SK-N-SH treated with all-trans-retinoic acid at 6 μM for 48 hours (cell line): Measurements from ENCODE around the gene KIF18B.

Experiments
- ATAC-seq: fragments of 200-7000 bp; cut with Tn5 transposase; 3 replicates; pipeline ENCODE4 v1.9.1; 2020; ENCODE audit warnings: mild to moderate bottlenecking, moderate library complexity
- ARNTL ChIP-seq: fragments of 450-650 bp; formaldehyde crosslinking; IDR thresholded peaks from 2 replicates; pipeline ENCODE4 v1.5.0; 2020; ENCODE audit warnings: low read depth, mild to moderate bottlenecking, moderate library complexity, borderline replicate concordance
- BACH2 ChIP-seq: fragments of 250-450 bp; sonication (Bioruptor Pico); IDR thresholded peaks from 2 replicates; pipeline ENCODE4 v1.9.0; 2021; ENCODE audit warnings: mild to moderate bottlenecking, borderline replicate concordance
- CREB5 ChIP-seq: fragments of 250-450 bp; sonication (Bioruptor Pico); IDR thresholded peaks from 2 replicates; pipeline ENCODE4 v1.5.1; 2020; ENCODE audit warnings: low read depth, mild to moderate bottlenecking, moderate library complexity
- CSDC2 ChIP-seq: fragments of 250-450 bp; sonication (Bioruptor Pico); IDR thresholded peaks from 2 replicates; pipeline ENCODE4 v1.5.0; 2020; ENCODE audit warnings: mild to moderate bottlenecking, moderate library complexity
- CSRNP3 ChIP-seq: fragments of 250-450 bp; sonication (Bioruptor Pico); IDR thresholded peaks from 2 replicates; pipeline ENCODE4 v1.5.1; 2021; ENCODE audit warnings: mild to moderate bottlenecking, moderate library complexity
- ESRRG ChIP-seq: fragments of 250-450 bp; sonication (Bioruptor Pico); IDR thresholded peaks from 2 replicates; pipeline ENCODE4 v1.6.1; 2021; ENCODE audit warnings: mild to moderate bottlenecking
- GLIS3 ChIP-seq: fragments of 250-450 bp; sonication (Bioruptor Pico); IDR thresholded peaks from 2 replicates; pipeline ENCODE4 v1.5.0; 2020; ENCODE audit warnings: mild to moderate bottlenecking, moderate library complexity
- ISL1 ChIP-seq: fragments of 250-450 bp; sonication (Bioruptor Pico); IDR thresholded peaks from 2 replicates; pipeline ENCODE4 v2.1.2; 2022; ENCODE audit warnings: mild to moderate bottlenecking, moderate library complexity
- OSR1 ChIP-seq: fragments of 250-450 bp; sonication (Bioruptor Pico); IDR thresholded peaks from 2 replicates; pipeline ENCODE4 v1.8.0; 2022; ENCODE audit warnings: moderate library complexity, mild to moderate bottlenecking, inconsistent platforms
- PATZ1 ChIP-seq: fragments of 250-450 bp; sonication (Bioruptor Pico); IDR thresholded peaks from 2 replicates; pipeline ENCODE4 v1.8.0; 2020; ENCODE audit warnings: mild to moderate bottlenecking, moderate library complexity, borderline replicate concordance
- PPARA ChIP-seq: fragments of 250-450 bp; sonication (Bioruptor Pico); IDR thresholded peaks from 2 replicates; pipeline ENCODE4 v1.5.0; 2020; ENCODE audit warnings: mild to moderate bottlenecking, borderline replicate concordance
- RARB ChIP-seq: fragments of 250-450 bp; sonication (Bioruptor Pico); IDR thresholded peaks from 2 replicates; pipeline ENCODE4 v1.8.0; 2021; ENCODE audit warnings: mild to moderate bottlenecking, moderate library complexity
- SNAI2 ChIP-seq: fragments of 250-450 bp; sonication (Bioruptor Pico); IDR thresholded peaks from 2 replicates; pipeline ENCODE4 v1.5.0; 2020; ENCODE audit warnings: mild to moderate bottlenecking, moderate library complexity
- TCF4 ChIP-seq: fragments of 250-450 bp; sonication (Bioruptor Pico); IDR thresholded peaks from 2 replicates; pipeline ENCODE4 v1.8.0; 2021; ENCODE audit warnings: mild to moderate bottlenecking, moderate library complexity, borderline replicate concordance
- TOX ChIP-seq: fragments of 250-450 bp; sonication (Bioruptor Pico); IDR thresholded peaks from 2 replicates; pipeline ENCODE4 v1.8.0; 2021; ENCODE audit warnings: mild to moderate bottlenecking, moderate library complexity, borderline replicate concordance
- ZC3H10 ChIP-seq: fragments of 250-450 bp; sonication (Bioruptor Pico); IDR thresholded peaks from 2 replicates; pipeline ENCODE4 v1.5.1; 2021; ENCODE audit warnings: mild to moderate bottlenecking, moderate library complexity
- ZFP30 ChIP-seq: fragments of 450-650 bp; formaldehyde crosslinking; IDR thresholded peaks from 2 replicates; pipeline ENCODE4 v1.5.0; 2022; ENCODE audit warnings: mild to moderate bottlenecking, moderate library complexity
- ZNF565 ChIP-seq: fragments of 450-650 bp; formaldehyde crosslinking; conservative IDR thresholded peaks from 2 replicates; pipeline ENCODE4 v1.5.0; 2020; ENCODE audit warnings: low read depth, mild to moderate bottlenecking, moderate library complexity
- ZNF70 ChIP-seq: fragments of 450-650 bp; formaldehyde crosslinking; IDR thresholded peaks from 2 replicates; pipeline ENCODE4 v1.5.0; 2020; ENCODE audit warnings: mild to moderate bottlenecking, moderate library complexity
- ZNF8 ChIP-seq: fragments of 450-650 bp; formaldehyde crosslinking; IDR thresholded peaks from 2 replicates; pipeline ENCODE4 v1.5.0; 2020; ENCODE audit warnings: mild to moderate bottlenecking, moderate library complexity
- TF ChIP-seq, protein P1 (sequence below): fragments of 250-450 bp; sonication (Bioruptor Pico); IDR thresholded peaks from 2 replicates; pipeline ENCODE4 v1.8.0; 2021; ENCODE audit warnings: low read depth, mild to moderate bottlenecking, moderate library complexity, borderline replicate concordance
- TF ChIP-seq, protein P2 (sequence below): fragments of 250-450 bp; sonication (Bioruptor Pico); IDR thresholded peaks from 2 replicates; pipeline ENCODE4 v1.5.0; 2020; ENCODE audit warnings: mild to moderate bottlenecking, moderate library complexity

KIF18B gene

GRCh38 chr17:44881145-44881544 lies 66.4 kb downstream of the KIF18B start:
- ATAC-seq, result no peak
- TF ChIP-seq CREB5 (CRISPR knock-in tag) (no peak), RARB (CRISPR knock-in tag) (no peak), TOX (CRISPR knock-in tag) (no peak), PPARA (CRISPR knock-in tag) (no peak), CSDC2 (CRISPR knock-in tag) (no peak), ZNF8 (no peak), GLIS3 (no peak), SNAI2 (CRISPR knock-in tag) (no peak), ZFP30 (CRISPR knock-in tag) (no peak), ESRRG (CRISPR knock-in tag) (no peak), TCF4 (CRISPR knock-in tag) (no peak), ARNTL (CRISPR knock-in tag) (no peak)
- TF ChIP-seq, protein P1, sequence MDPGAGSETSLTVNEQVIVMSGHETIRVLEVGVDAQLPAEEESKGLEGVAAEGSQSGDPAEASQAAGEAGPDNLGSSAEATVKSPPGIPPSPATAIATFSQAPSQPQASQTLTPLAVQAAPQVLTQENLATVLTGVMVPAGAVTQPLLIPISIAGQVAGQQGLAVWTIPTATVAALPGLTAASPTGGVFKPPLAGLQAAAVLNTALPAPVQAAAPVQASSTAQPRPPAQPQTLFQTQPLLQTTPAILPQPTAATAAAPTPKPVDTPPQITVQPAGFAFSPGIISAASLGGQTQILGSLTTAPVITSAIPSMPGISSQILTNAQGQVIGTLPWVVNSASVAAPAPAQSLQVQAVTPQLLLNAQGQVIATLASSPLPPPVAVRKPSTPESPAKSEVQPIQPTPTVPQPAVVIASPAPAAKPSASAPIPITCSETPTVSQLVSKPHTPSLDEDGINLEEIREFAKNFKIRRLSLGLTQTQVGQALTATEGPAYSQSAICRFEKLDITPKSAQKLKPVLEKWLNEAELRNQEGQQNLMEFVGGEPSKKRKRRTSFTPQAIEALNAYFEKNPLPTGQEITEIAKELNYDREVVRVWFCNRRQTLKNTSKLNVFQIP (CRISPR knock-in tag), result no peak

- ATAC-seq, result no peak
- TF ChIP-seq ZNF565, result no peak
- TF ChIP-seq, protein P1 (CRISPR knock-in tag), result no peak
- no peak for TF ChIP-seq PPARA (CRISPR knock-in tag)
- TF ChIP-seq ZNF8, result no peak
- no peak for TF ChIP-seq GLIS3
- TF ChIP-seq ARNTL (CRISPR knock-in tag), result no peak
- no peak for TF ChIP-seq ZFP30 (CRISPR knock-in tag)
- no peak for TF ChIP-seq ZC3H10 (CRISPR knock-in tag)
- TF ChIP-seq SNAI2 (CRISPR knock-in tag), result no peak
- no peak for TF ChIP-seq TCF4 (CRISPR knock-in tag)
- TF ChIP-seq PATZ1 (CRISPR knock-in tag), result no peak
- TF ChIP-seq RARB (CRISPR knock-in tag), result no peak
- no peak for TF ChIP-seq CSRNP3 (CRISPR knock-in tag)
These were observed 67.5 kb downstream of the KIF18B start for GRCh38 chr17:44880062-44880461.

- no peak for ATAC-seq
- TF ChIP-seq, protein P1 (CRISPR knock-in tag), result no peak
- no peak for TF ChIP-seq OSR1 (CRISPR knock-in tag)
- TF ChIP-seq ESRRG (CRISPR knock-in tag), result no peak
- TF ChIP-seq SNAI2 (CRISPR knock-in tag), result no peak
- TF ChIP-seq ISL1 (CRISPR knock-in tag), result no peak
- no peak for TF ChIP-seq TCF4 (CRISPR knock-in tag)
- no peak for TF ChIP-seq ZNF565
- TF ChIP-seq ZNF70 (CRISPR knock-in tag), result no peak
- TF ChIP-seq PATZ1 (CRISPR knock-in tag), result no peak
- TF ChIP-seq, protein P2, sequence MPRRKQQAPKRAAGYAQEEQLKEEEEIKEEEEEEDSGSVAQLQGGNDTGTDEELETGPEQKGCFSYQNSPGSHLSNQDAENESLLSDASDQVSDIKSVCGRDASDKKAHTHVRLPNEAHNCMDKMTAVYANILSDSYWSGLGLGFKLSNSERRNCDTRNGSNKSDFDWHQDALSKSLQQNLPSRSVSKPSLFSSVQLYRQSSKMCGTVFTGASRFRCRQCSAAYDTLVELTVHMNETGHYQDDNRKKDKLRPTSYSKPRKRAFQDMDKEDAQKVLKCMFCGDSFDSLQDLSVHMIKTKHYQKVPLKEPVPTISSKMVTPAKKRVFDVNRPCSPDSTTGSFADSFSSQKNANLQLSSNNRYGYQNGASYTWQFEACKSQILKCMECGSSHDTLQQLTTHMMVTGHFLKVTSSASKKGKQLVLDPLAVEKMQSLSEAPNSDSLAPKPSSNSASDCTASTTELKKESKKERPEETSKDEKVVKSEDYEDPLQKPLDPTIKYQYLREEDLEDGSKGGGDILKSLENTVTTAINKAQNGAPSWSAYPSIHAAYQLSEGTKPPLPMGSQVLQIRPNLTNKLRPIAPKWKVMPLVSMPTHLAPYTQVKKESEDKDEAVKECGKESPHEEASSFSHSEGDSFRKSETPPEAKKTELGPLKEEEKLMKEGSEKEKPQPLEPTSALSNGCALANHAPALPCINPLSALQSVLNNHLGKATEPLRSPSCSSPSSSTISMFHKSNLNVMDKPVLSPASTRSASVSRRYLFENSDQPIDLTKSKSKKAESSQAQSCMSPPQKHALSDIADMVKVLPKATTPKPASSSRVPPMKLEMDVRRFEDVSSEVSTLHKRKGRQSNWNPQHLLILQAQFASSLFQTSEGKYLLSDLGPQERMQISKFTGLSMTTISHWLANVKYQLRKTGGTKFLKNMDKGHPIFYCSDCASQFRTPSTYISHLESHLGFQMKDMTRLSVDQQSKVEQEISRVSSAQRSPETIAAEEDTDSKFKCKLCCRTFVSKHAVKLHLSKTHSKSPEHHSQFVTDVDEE, result no peak
- no peak for TF ChIP-seq BACH2
- TF ChIP-seq TOX (CRISPR knock-in tag), result no peak
- no peak for TF ChIP-seq RARB (CRISPR knock-in tag)
- TF ChIP-seq ZNF8, result no peak
These were observed 68.2 kb downstream of the KIF18B start for GRCh38 chr17:44879376-44879775.
